H1 (cell line): ENCODE measurements around the gene SMIM38. TPM values are rescaled to one million over a fixed set of nuclear protein-coding genes. Genes with fewer than 3 reads are reported as not detected.

Source experiments
- CTCF ChIA-PET: fragments of 300-600 bp; sonication (Branson Sonifier 250); formaldehyde crosslinking; loops from one replicate; lab custom pipeline; 2021; ENCODE audit not compliant: partially characterized antibody; lab: Charles Lee
- POLR2A ChIA-PET: fragments of 300-600 bp; sonication (Branson Sonifier 250); formaldehyde crosslinking; loops from one replicate; lab custom pipeline; 2021; ENCODE audit warnings: inconsistent platforms; ENCODE audit not compliant: partially characterized antibody; lab: Charles Lee
- DNase-seq, 2 experiments: peaks; one replicate each; pipeline versions ENCODE4 v3.0.0 to v3.0.0-alpha.2; 2010 to 2022; ENCODE audit warnings: low spot score in 2 of 2, low read depth in 1 of 2, mixed read lengths in 1 of 2
- FAIRE-seq: peaks from 2 replicates; lab custom pipeline; 2011; peaks lifted over from hg19 to GRCh38; lab: Jason Lieb, UNC
- H2AFZ ChIP-seq: 2 replicates; pipeline ENCODE4 v1.8.1; 2012; ENCODE audit warnings: low read length, inconsistent platforms
- H2AK5ac ChIP-seq: 2 replicates; pipeline ENCODE4 v1.6.1; 2013; ENCODE audit warnings: low read depth, low read length
- H2BK120ac ChIP-seq: replicated peaks from 2 replicates; pipeline ENCODE3; 2013; ENCODE audit warnings: low read depth, low read length, inconsistent platforms
- H2BK12ac ChIP-seq: 2 replicates; pipeline ENCODE4 v1.6.1; 2013; ENCODE audit warnings: low read depth, low read length
- H2BK15ac ChIP-seq: 2 replicates; pipeline ENCODE4 v1.6.1; 2013; ENCODE audit warnings: low read length
- H2BK20ac ChIP-seq: 2 replicates; pipeline ENCODE4 v1.6.1; 2013; ENCODE audit warnings: low read length
- H2BK5ac ChIP-seq: 2 replicates; pipeline ENCODE4 v1.6.1; 2013; ENCODE audit warnings: low read depth, low read length
- H3K14ac ChIP-seq: 2 replicates; pipeline ENCODE4 v1.6.1; 2013; ENCODE audit warnings: inconsistent platforms; ENCODE audit not compliant: insufficient read length
- H3K18ac ChIP-seq: 2 replicates; pipeline ENCODE4 v1.6.1; 2013; ENCODE audit warnings: low read length; ENCODE audit errors: extremely low read depth
- H3K23ac ChIP-seq: 2 replicates; pipeline ENCODE4 v1.6.1; 2013; ENCODE audit warnings: inconsistent platforms; ENCODE audit not compliant: insufficient read length
- H3K23me2 ChIP-seq: 2 replicates; pipeline ENCODE4 v1.6.1; 2013; ENCODE audit warnings: low read depth, low read length
- H3K27ac ChIP-seq: 2 replicates; pipeline ENCODE4 v1.6.1; 2011; ENCODE audit warnings: low read depth, low read length, inconsistent platforms
- H3K27me3 ChIP-seq, 4 experiments: replicated peaks in 1 of 4; 1 replicate in 1 of 4; 2 replicates in 3 of 4; pipeline versions ENCODE4 v1.6.1 to v1.8.1; 2011 to 2013; ENCODE audit warnings: low read length in 3 of 4, mild to moderate bottlenecking in 3 of 4, inconsistent platforms in 2 of 4, mixed read lengths in 2 of 4, moderate library complexity in 1 of 4; ENCODE audit not compliant: control insufficient read depth in 3 of 4, insufficient read depth in 3 of 4; ENCODE audit errors: extremely low read depth in 1 of 4
- H3K36me3 ChIP-seq, 4 experiments: 2 replicates each; pipeline versions ENCODE4 v1.6.1 to v1.8.1; 2011 to 2013; ENCODE audit warnings: mild to moderate bottlenecking in 4 of 4, low read length in 3 of 4, moderate library complexity in 2 of 4, control low read depth in 1 of 4, inconsistent platforms in 1 of 4; ENCODE audit not compliant: insufficient read depth in 4 of 4, control insufficient read depth in 2 of 4
- H3K4ac ChIP-seq: replicated peaks from 2 replicates; pipeline ENCODE3; 2013; ENCODE audit warnings: low read length, low read depth, mixed read lengths, inconsistent platforms; ENCODE audit not compliant: insufficient read length
- H3K4me1 ChIP-seq, 4 experiments: replicated peaks in 1 of 4; 1 replicate in 1 of 4; 2 replicates in 3 of 4; pipeline versions ENCODE4 v1.6.1 to v1.8.1; 2011 to 2013; ENCODE audit warnings: low read length in 3 of 4, inconsistent platforms in 2 of 4, mixed read lengths in 1 of 4; ENCODE audit not compliant: insufficient read depth in 4 of 4, control insufficient read depth in 3 of 4
- H3K4me2 ChIP-seq, 2 experiments: 2 replicates each; pipeline versions ENCODE4 v1.6.1 to v1.8.1; 2011 to 2013; ENCODE audit warnings: low read depth in 2 of 2, low read length in 2 of 2, control low read depth in 1 of 2, inconsistent platforms in 1 of 2, mild to moderate bottlenecking in 1 of 2; ENCODE audit not compliant: insufficient read depth in 1 of 2
- H3K4me3 ChIP-seq, 4 experiments: fragments of 200-600, 300-600 bp in 1 of 4; sonication (generic), shearing (Covaris generic), sonication (Bioruptor Twin) in 1 of 4; 2 replicates each; pipeline versions ENCODE4 v1.5.1 to v1.8.1; 2011 to 2016; ENCODE audit warnings: low read length in 4 of 4, low read depth in 3 of 4, control low read depth in 2 of 4, inconsistent platforms in 2 of 4, mild to moderate bottlenecking in 2 of 4, mixed read lengths in 1 of 4, moderate library complexity in 1 of 4; ENCODE audit not compliant: insufficient read depth in 2 of 4; ENCODE audit errors: extremely low read depth in 1 of 4
- H3K56ac ChIP-seq: replicated peaks from 2 replicates; pipeline ENCODE3; 2013; ENCODE audit warnings: low read depth, mild to moderate bottlenecking, mixed read lengths, low read length, inconsistent platforms; ENCODE audit not compliant: insufficient read length
- H3K79me1 ChIP-seq: 2 replicates; pipeline ENCODE4 v1.6.1; 2013; ENCODE audit warnings: low read depth, low read length, control low read depth
- H3K79me2 ChIP-seq, 2 experiments: 2 replicates each; pipeline versions ENCODE4 v1.6.1 to v1.8.1; 2012 to 2013; ENCODE audit warnings: low read length in 2 of 2, mild to moderate bottlenecking in 2 of 2, inconsistent platforms in 1 of 2; ENCODE audit not compliant: insufficient read depth in 2 of 2, control insufficient read depth in 1 of 2
- H3K9ac ChIP-seq, 4 experiments: replicated peaks in 1 of 4; 1 replicate in 1 of 4; 2 replicates in 3 of 4; pipeline versions ENCODE4 v1.6.1 to v1.8.1; 2011 to 2013; ENCODE audit warnings: low read depth in 3 of 4, low read length in 3 of 4, control low read depth in 2 of 4, mild to moderate bottlenecking in 2 of 4, moderate library complexity in 2 of 4, inconsistent platforms in 1 of 4; ENCODE audit errors: extremely low read depth in 1 of 4
- H3K9me3 ChIP-seq, 2 experiments: 2 replicates each; pipeline versions ENCODE4 v1.6.1 to v1.8.1; 2012 to 2013; ENCODE audit warnings: mild to moderate bottlenecking in 2 of 2, moderate library complexity in 2 of 2, control low read depth in 1 of 2, inconsistent platforms in 1 of 2, low read depth in 1 of 2, low read length in 1 of 2, mixed read lengths in 1 of 2; ENCODE audit not compliant: insufficient read depth in 2 of 2
- H4K20me1 ChIP-seq, 2 experiments: replicated peaks in 1 of 2; 2 replicates each; pipeline versions ENCODE3 to v1.8.1; 2011 to 2013; ENCODE audit warnings: inconsistent platforms in 2 of 2, low read length in 2 of 2, mild to moderate bottlenecking in 1 of 2; ENCODE audit not compliant: insufficient read depth in 2 of 2, control insufficient read depth in 1 of 2
- H4K5ac ChIP-seq: 2 replicates; pipeline ENCODE4 v1.6.1; 2013; ENCODE audit warnings: low read length, low read depth, mixed read lengths, inconsistent platforms; ENCODE audit not compliant: insufficient read length
- H4K8ac ChIP-seq: 2 replicates; pipeline ENCODE4 v1.8.0; 2013; ENCODE audit warnings: mild to moderate bottlenecking, moderate library complexity, low read length, inconsistent platforms; ENCODE audit not compliant: insufficient read depth; ENCODE audit errors: extremely low read depth
- H4K91ac ChIP-seq: replicated peaks from 2 replicates; pipeline ENCODE3; 2013; ENCODE audit warnings: low read length, mixed read lengths, inconsistent platforms; ENCODE audit not compliant: insufficient read length
- BACH1 ChIP-seq: IDR thresholded peaks from 2 replicates; pipeline ENCODE4 v1.6.1; 2012; ENCODE audit warnings: low read length, improper control_type of control experiment
- FOSL1 ChIP-seq: IDR thresholded peaks from 2 replicates; pipeline ENCODE4 v1.6.1; 2011; ENCODE audit warnings: mild to moderate bottlenecking, low read depth, low read length, moderate library complexity; ENCODE audit not compliant: insufficient read depth
- GABPA ChIP-seq: IDR thresholded peaks from 2 replicates; pipeline ENCODE4 v1.6.1; 2011; ENCODE audit warnings: mild to moderate bottlenecking, low read length, moderate library complexity, borderline replicate concordance; ENCODE audit not compliant: insufficient read depth
- JUND ChIP-seq: IDR thresholded peaks from 2 replicates; pipeline ENCODE4 v1.6.1; 2011; ENCODE audit warnings: mild to moderate bottlenecking, improper control_type of control experiment, low read length
- SIN3A ChIP-seq, 2 experiments: IDR thresholded peaks in 1 of 2; conservative IDR thresholded peaks in 1 of 2; 2 replicates each; pipeline ENCODE4 v1.6.1; 2011 to 2012; ENCODE audit warnings: low read length in 2 of 2, improper control_type of control experiment in 1 of 2, low read depth in 1 of 2, mild to moderate bottlenecking in 1 of 2
- WGBS, 2 experiments: shearing (Covaris generic) in 1 of 2; methylation state at CpG; one replicate each; pipeline versions ENCODE4 v1.1.6 to v1.1.7; 2013 to 2015; ENCODE audit warnings: low lambda C conversion rate in 2 of 2, mixed read lengths in 2 of 2, inconsistent platforms in 1 of 2, low coverage in 1 of 2, missing lambda C conversion rate in 1 of 2; ENCODE audit not compliant: insufficient replicate concordance in 2 of 2, insufficient coverage in 1 of 2, insufficient read length in 1 of 2; ENCODE audit errors: extremely low coverage in 1 of 2, missing lambda C conversion rate in 1 of 2; 5-methylcytosine and 5-hydroxymethylcytosine counted together
- polyA plus RNA-seq, 7 experiments: library from polyadenylated mRNA; depleted of rRNA in 3 of 7; stranded (reverse) in 5 of 7; unstranded in 2 of 7; fragments of >200 nt in 5 of 7; fragments of 200-250 nt in 2 of 7; gene quantifications; 1 replicate in 5 of 7; 2 replicates in 1 of 7; 4 replicates in 1 of 7; pipeline versions ENCODE4 v1.2.1 to v1.2.3, GENCODE V29; 2011 to 2013; ENCODE audit warnings: missing spikeins in 2 of 7, mixed read lengths in 2 of 7
- total RNA-seq: library from RNA; stranded (reverse); fragmentation: NEBNext Ultra II Directional; extraction: Animal tissue kit (Norgen Biotek cat#: 25700); gene quantifications from 2 replicates; pipeline ENCODE4 v1.2.1, GENCODE V29; 2021

Gene SMIM38
- total and polyA plus RNA-seq, 2 of the 8 experiments (the other 6 are each of a cell fraction or from before 2014, with no cell fraction given): 0.17 to 0.20 TPM

GRCh38 chr11:69131121-69131566 lies 24.6 kb upstream of the SMIM38 start:
- H3K56ac ChIP-seq: no peak overlapping the region
- TF ChIP-seq JUND (no peak), BACH1 (no peak), GABPA (no peak), FOSL1 (no peak), SIN3A (conservative IDR thresholded peaks at IDR 0.05 in 1 of 2, IDR thresholded peaks at IDR 0.05 in 1 of 2; ENCODE audit: low read depth in 1 of 2, low read length in 2 of 2) (no peak)
- H2BK20ac ChIP-seq: peak overlapping the region; percentile 94; the same call in 1 of the 2 replicates
- no peaks in the 10 kb centered on the region for H3K79me1 ChIP-seq
- no peaks in the 10 kb centered on the region for H3K36me3 ChIP-seq
- H3K4me3 ChIP-seq: no peak overlapping the region
- no peak overlapping the region for H2AFZ ChIP-seq
- WGBS, 2 experiments: 85% methylated on average over 11 of the region's 11 CpGs; no CpG with 5 or more reads in 1 of the 2 experiments
- H3K4me1 ChIP-seq: peaks cover 0 to 6% (median 2%) of the 10 kb centered on the region in 4 experiments; a peak in 4 of 7 replicates
- H4K8ac ChIP-seq: peak overlapping the region; percentile 68
- no peak overlapping the region for H3K14ac ChIP-seq
- no peak overlapping the region for H2BK120ac ChIP-seq
- H3K4ac ChIP-seq: no peak overlapping the region
- H4K5ac ChIP-seq: no peak overlapping the region
- no peak overlapping the region for H2AK5ac ChIP-seq
- no peak for DNase-seq
- H3K4me2 ChIP-seq: no peak overlapping the region
- FAIRE-seq: no peak
- ChIA-PET CTCF (interaction anchor here (0.6 to 3.3 kb wide), 66 partner anchors 9 to 545 kb away, joined by 3 to 26 read pairs (median 5); partner anchors contain the start of genes MYEOV and SMIM38), POLR2A (interaction anchor here (1.3 to 3.0 kb wide), 3 partner anchors 10 to 506 kb away, joined by 3 to 13 read pairs (median 5); no protein-coding TSS in a partner anchor)
- no peak overlapping the region; the same call in 1 of the 2 replicates for H2BK5ac ChIP-seq
- H3K9me3 ChIP-seq: peaks cover 11 to 16% of the 10 kb centered on the region in 2 experiments
- 0 out of 2 replicates have a peak overlapping the region, but pooled peaks have one; percentile 12 for H2BK15ac ChIP-seq
- H3K23ac ChIP-seq: no peak overlapping the region
- no peaks in the 10 kb centered on the region for H3K23me2 ChIP-seq
- no peaks in the 10 kb centered on the region for H4K20me1 ChIP-seq
- peak overlapping the region; percentile 15; the same call in 1 of the 2 replicates for H3K18ac ChIP-seq
- H2BK12ac ChIP-seq: peak overlapping the region; percentile 89; the same call in 1 of the 2 replicates
- H3K79me2 ChIP-seq: no peaks in the 10 kb centered on the region
- H4K91ac ChIP-seq: peak overlapping the region; percentile 62
- H3K9ac ChIP-seq: no peak overlapping the region
- H3K27me3 ChIP-seq: no peaks in the 10 kb centered on the region; a peak in 1 of 7 replicates
- no peak overlapping the region for H3K27ac ChIP-seq
